Measurements from ENCODE around the gene PIK3CB. TPM values are rescaled to one million over a fixed set of nuclear protein-coding genes. Genes with fewer than 3 reads are reported as not detected.

Gene PIK3CB
- total and polyA plus RNA-seq, 4 donors = 4.7 to 15.9 (median 11.1) TPM

- Histone ChIP-seq H3K27me3 (ENCODE audit: control insufficient read depth in 4 of 4, insufficient read depth in 4 of 4, low read length in 3 of 4) (no peaks in the 10 kb centered on the region), H3K9me3 (ENCODE audit: control insufficient read depth in 4 of 4, low read length in 3 of 4) (no peaks in the 10 kb centered on the region), H3K27ac (ENCODE audit: low read depth in 1 of 2, low read length in 2 of 2) (no peak overlapping the region), H3K4me1 (ENCODE audit: control insufficient read depth in 4 of 4, insufficient read depth in 4 of 4, low read length in 3 of 4) (peaks cover 3 to 12% (median 5%) of the 10 kb centered on the region in 4 donors), H3K4me3 (ENCODE audit: low read depth in 1 of 3, low read length in 3 of 3) (no peak overlapping the region), H3K9ac (ENCODE audit: low read depth in 1 of 2, low read length in 2 of 2) (no peak overlapping the region), H3K36me3 (ENCODE audit: control insufficient read depth in 4 of 4, insufficient read depth in 3 of 4, low read depth in 1 of 4, low read length in 3 of 4) (no peaks in the 10 kb centered on the region)
- TF ChIP-seq JUND (IDR thresholded peaks at IDR 0.05) = no peak
- 94% methylated on average over 3 of the region's 3 CpGs for WGBS
- DNase-seq (ENCODE audit: low spot score) = no peak
These were observed 34.9 kb downstream of the PIK3CB start for GRCh38 chr3:138799822-138800221.

- Histone ChIP-seq H3K4me3 (ENCODE audit: low read depth in 1 of 3, low read length in 3 of 3) (no peak overlapping the region), H3K4me1 (ENCODE audit: control insufficient read depth in 4 of 4, insufficient read depth in 4 of 4, low read length in 3 of 4) (peaks cover 0 to 3% (median under 1%) of the 10 kb centered on the region in 4 donors), H3K36me3 (ENCODE audit: control insufficient read depth in 4 of 4, insufficient read depth in 3 of 4, low read depth in 1 of 4, low read length in 3 of 4) (peaks cover 0 to 5% (median 1%) of the 10 kb centered on the region in 4 donors), H3K27ac (ENCODE audit: low read depth in 1 of 2, low read length in 2 of 2) (no peak overlapping the region), H3K27me3 (ENCODE audit: control insufficient read depth in 4 of 4, insufficient read depth in 4 of 4, low read length in 3 of 4) (no peaks in the 10 kb centered on the region), H3K9me3 (ENCODE audit: control insufficient read depth in 4 of 4, low read length in 3 of 4) (no peaks in the 10 kb centered on the region), H3K9ac (ENCODE audit: low read depth in 1 of 2, low read length in 2 of 2) (no peak overlapping the region)
- no peak for TF ChIP-seq HNF4G (IDR thresholded peaks at IDR 0.05)
- TF ChIP-seq HNF4A (conservative IDR thresholded peaks at IDR 0.05) = no peak
- TF ChIP-seq FOXA1 (IDR thresholded peaks at IDR 0.05) = no peak
- no peak for TF ChIP-seq TAF1 (conservative IDR thresholded peaks at IDR 0.05)
- TF ChIP-seq SP1 (IDR thresholded peaks at IDR 0.05) = no peak
- TF ChIP-seq NR2F2 (IDR thresholded peaks at IDR 0.05) = no peak
- no peak for TF ChIP-seq FOXA2 (IDR thresholded peaks at IDR 0.05)
- TF ChIP-seq ZBTB33 (IDR thresholded peaks at IDR 0.05) = no peak
- TF ChIP-seq ATF3 (IDR thresholded peaks at IDR 0.05) = no peak
- no peak for TF ChIP-seq RAD21 (IDR thresholded peaks at IDR 0.05)
- no peak for TF ChIP-seq JUND (IDR thresholded peaks at IDR 0.05)
- TF ChIP-seq YY1 (IDR thresholded peaks at IDR 0.05) = no peak
- TF ChIP-seq RXRA (IDR thresholded peaks at IDR 0.05) = no peak
- TF ChIP-seq CTCF (IDR thresholded peaks at IDR 0.05; ENCODE audit: low read depth, low read length, missing input control) = no peak
- no peak for TF ChIP-seq MAX (IDR thresholded peaks at IDR 0.05)
- TF ChIP-seq GABPA (IDR thresholded peaks at IDR 0.05 in 1 of 2, conservative IDR thresholded peaks at IDR 0.05 in 1 of 2) = no peak
- no peak for TF ChIP-seq EGR1 (IDR thresholded peaks at IDR 0.05; ENCODE audit: low read depth in 2 of 2)
- TF ChIP-seq REST (IDR thresholded peaks at IDR 0.05) = no peak
- DNase-seq (ENCODE audit: low spot score) = no peak
- WGBS = 94% methylated on average over 1 of the region's 1 CpG
These were observed 37.2 kb downstream of the PIK3CB start for GRCh38 chr3:138797508-138798038.

Measured in liver (tissue), 9 donors.